ENCODE data around the gene TXNL4A.

TXNL4A gene

GRCh38 chr18:79991494-79991893 lies 3.1 kb upstream of the TXNL4A start:
- no peak for DNase-seq

- no peak for DNase-seq
Measured at GRCh38 chr18:79989195-79989497, 783 bp upstream of the TXNL4A start.

GRCh38 chr18:79988071-79988450 lies 302 bp downstream of the TXNL4A start:
- DNase-seq: peak; percentile 36

DNA sequence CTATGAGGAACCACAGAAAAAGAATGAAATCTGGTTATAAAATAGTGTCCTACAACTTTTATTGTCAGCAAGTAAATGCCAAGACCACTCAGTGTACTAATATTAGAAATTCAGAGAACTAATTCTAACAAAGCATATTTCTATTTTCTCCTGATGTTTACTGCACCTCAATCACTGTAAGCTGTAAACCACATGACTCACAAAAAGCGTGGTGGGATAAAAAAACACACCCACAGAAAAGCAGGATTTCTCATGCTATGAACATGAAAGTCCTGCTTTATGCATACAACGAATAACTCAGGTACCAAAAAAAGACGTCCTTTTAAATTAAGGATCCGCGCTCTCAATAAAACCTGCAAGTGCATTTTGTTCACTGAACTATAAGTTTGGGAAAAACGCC lies 797 bp downstream of the TXNL4A start:
- DNase-seq: no peak

DNA sequence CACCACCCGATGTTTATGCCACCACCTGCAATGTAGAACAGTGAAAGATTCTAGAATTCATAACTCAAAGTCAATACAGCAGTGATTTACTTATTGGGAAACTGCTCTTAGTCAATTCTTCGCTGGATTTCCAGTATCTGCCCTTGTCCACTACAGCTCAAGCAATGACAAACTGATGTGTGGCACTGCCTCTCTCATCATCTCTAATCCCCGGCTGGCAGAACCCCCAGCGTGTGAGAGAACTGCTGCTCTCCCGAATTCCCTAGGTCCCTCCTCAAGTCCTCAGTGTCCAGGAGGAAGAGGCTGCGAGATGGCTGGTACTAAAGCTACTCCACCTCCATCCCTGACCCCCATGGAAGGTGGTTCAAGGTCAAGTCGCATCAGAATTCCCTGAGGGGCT lies 1.6 kb downstream of the TXNL4A start:
- DNase-seq: no peak

GRCh38 chr18:79985172-79985571 lies 3.2 kb downstream of the TXNL4A start:
- no peak for DNase-seq

DNA sequence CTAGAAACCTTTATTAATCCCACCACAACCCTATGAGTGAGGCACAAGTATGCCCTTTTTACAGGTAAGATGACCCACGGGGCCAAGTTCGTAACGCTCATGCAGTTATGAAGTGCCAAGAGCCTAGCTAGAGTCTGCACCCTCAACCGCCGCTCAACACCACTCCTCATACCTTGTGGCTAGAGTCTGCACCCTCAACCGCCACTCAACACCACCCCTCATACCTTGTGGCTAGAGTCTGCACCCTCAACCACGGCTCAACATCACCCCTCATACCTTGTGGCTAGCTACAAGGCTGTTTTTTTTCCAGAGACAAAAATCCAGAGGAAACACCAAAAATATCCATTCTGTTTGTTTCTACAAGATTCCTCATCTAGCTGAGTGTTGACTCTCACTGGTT lies 4.6 kb downstream of the TXNL4A start:
- no peak for DNase-seq

GRCh38 chr18:79983253-79983652 lies 5.1 kb downstream of the TXNL4A start:
- no peak for DNase-seq

GRCh38 chr18:79982736-79983135 lies 5.6 kb downstream of the TXNL4A start:
- no peak for DNase-seq

DNA sequence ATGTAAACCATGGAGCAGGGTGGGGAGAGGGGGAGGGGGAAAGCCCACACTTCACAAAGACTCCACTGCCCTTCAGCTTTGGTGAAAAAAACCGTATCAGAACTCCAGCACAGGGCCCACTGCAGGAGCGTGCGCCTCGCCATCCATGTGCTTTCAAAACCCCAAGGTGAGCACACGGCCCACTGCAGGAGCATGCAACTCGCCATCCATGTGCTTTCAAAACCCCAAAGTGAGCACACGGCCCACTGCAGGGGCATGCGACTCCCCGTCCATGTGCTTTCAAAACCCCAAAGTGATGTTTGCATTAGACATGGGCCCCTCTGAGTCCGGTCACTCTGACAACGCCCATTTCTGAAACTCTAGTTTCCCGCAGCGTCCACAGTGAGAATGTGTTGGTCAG lies 7.8 kb downstream of the TXNL4A start:
- no peak for DNase-seq

GRCh38 chr18:79979843-79980242 lies 8.5 kb downstream of the TXNL4A start:
- DNase-seq: no peak

- no peak for DNase-seq
Measured at GRCh38 chr18:79975985-79976680, 12.2 kb downstream of the TXNL4A start.

GRCh38 chr18:79975043-79975442 lies 13.3 kb downstream of the TXNL4A start:
- no peak for DNase-seq

GRCh38 chr18:79974025-79974654 lies 14.2 kb downstream of the TXNL4A start:
- DNase-seq: no peak

- DNase-seq: no peak
Measured at GRCh38 chr18:79973517-79973916, 14.8 kb downstream of the TXNL4A start.

DNA sequence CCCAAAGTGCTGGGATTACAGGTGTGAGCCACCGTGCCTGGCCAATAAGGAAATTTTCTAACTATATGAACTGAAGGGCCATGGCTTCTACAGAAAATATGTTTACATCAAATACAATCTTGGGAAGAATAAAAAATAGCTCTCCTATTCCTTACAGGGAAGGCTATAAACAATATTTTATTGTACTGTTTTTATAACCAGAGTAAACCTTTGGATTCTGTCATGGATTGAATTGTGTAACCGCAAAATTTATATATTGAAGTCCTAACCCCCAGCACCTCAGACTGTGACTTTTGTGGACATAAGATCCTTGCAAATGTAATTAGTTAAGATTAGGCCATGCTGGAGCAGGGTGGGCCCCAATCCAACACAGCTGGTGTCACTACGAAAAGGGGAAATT lies 15.6 kb downstream of the TXNL4A start:
- no peak for DNase-seq

DNA sequence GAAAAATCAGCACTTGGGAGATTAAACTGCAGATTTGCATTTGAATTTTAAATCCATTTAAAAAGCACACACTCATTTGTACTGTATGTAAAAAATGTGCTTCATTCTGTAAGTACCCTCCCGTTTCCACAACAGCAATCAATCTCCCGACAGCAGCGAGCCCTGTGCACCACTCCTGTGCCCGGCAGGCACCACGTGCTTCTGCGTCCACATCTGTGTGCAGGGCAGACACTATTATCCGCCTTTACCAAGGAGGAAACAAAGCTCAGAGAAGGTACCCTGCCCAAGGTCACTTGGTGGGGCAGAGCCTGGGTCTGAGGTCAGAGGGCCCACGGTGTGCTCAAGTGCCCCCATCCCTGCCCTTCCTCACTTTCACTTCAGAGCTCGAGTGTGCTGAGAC lies 16.4 kb downstream of the TXNL4A start:
- no peak for DNase-seq

- DNase-seq: no peak
Measured at GRCh38 chr18:79971211-79971952, 17.0 kb downstream of the TXNL4A start.

DNA sequence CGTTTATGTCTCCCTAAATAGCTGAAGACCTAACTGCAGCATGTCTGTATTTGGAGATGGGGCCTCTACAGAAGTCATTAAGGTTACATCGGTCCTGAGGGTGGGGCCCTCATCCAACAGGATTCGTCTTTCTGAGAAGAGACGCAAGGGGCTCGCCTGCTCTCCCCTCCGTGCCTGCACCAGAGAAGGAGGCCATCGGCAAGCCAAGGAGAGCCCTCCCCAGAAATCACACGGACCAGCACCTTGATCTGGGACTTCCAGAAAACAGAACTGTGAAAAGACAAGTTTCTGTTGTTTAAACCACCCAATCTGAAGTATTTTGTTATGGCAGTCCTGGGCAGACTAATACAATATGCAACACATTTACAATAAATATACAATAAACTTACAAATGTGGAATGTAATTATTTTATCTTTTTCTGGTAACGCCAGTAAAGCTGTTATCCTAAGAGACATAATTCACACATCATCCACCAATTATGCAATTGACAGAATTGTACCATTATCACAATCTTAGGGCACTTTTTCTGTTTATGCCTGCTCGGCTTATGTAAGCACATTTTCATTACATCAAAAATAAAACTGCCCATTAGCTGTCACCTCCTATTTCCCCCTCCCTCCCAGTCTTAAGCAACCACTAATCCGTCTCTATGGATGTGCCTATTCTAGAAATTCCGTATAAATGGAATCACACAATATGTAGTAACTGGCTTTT lies 17.8 kb downstream of the TXNL4A start:
- DNase-seq: no peak

DNA sequence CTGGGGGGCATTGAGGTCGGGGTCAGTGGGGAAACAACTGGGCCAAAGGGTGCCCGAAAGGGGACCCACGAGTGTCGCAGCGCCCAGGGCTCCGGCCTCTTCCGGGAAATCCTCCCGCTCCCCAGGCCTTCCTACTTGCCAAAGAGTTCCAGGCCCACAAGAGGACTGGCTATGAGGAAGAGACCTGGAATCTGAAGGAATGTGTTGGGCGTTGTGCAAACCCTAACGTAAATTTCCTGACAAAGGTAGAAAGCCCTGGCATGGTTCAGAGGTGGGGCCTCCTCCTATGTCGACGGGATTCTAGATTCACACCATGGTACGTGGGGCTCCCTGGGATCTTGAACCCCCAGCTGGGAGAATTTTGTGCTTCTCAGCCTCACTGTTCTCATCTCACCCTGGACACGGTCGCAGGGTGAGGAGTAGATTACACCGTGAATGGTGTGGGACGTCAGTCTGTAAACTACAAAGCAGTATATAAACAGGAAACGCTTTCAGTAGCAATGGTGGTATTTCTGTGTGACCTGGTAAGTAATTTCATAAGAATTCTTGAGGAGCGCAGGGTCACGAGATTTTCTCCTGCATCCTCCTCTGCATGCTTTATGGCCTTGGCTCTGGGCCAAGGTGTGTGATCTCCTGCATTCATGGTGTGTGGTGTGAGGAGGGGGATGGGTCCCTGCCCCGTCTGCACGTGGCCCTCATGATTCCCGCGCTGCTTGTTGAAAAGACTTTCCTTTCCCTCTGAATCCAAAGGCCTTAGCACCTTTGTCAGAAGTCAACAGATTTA lies 23.1 kb downstream of the TXNL4A start:
- no peak for DNase-seq

- DNase-seq: peak; percentile 50
Measured at GRCh38 chr18:79964330-79965118, 23.8 kb downstream of the TXNL4A start, which contains the start of gene HSBP1L1. Gene HSBP1L1, plus strand, starts transcription at chr18:79964643. Its CDS starts 93 bp downstream, at chr18:79964736.
